Esophagus muscularis mucosa (tissue), 4 donors: ENCODE data around the gene PRDM16. TPM values are rescaled to one million over a fixed set of nuclear protein-coding genes. Genes with fewer than 3 reads are reported as not detected.

Source experiments
- DNase-seq: peaks from one replicate; pipeline ENCODE4 v3.0.0-alpha.2; 2017; ENCODE audit errors: extremely low spot score
- H3K27ac ChIP-seq, 4 donors: fragments of 200-600 bp; sonication (generic); replicated peaks in 1 of 4; 1 replicate in 3 of 4; 2 replicates in 1 of 4; pipeline ENCODE4 v1.5.1; 2016 to 2019; ENCODE audit warnings: mild to moderate bottlenecking in 1 of 4
- H3K27me3 ChIP-seq, 4 donors: fragments of 200-600 bp; sonication (generic); one replicate each; pipeline versions ENCODE4 v1.5.1 to v1.6.0; 2016 to 2019
- H3K36me3 ChIP-seq, 4 donors: fragments of 200-600 bp; sonication (generic); one replicate each; pipeline ENCODE4 v1.5.1; 2016 to 2019
- H3K4me1 ChIP-seq, 4 donors: fragments of 200-600 bp; sonication (generic); one replicate each; pipeline ENCODE4 v1.5.1; 2016 to 2019
- H3K4me3 ChIP-seq, 4 donors: fragments of 200-600 bp; sonication (generic); 1 replicate in 2 of 4; 2 replicates in 2 of 4; pipeline ENCODE4 v1.5.1; 2016 to 2019; ENCODE audit warnings: mild to moderate bottlenecking in 4 of 4, moderate library complexity in 1 of 4
- H3K9me3 ChIP-seq, 4 donors: fragments of 200-600 bp; sonication (generic); 1 replicate in 3 of 4; 2 replicates in 1 of 4; pipeline ENCODE4 v1.5.1; 2016 to 2019
- CTCF ChIP-seq, 3 experiments: fragments of 200-600 bp in 2 of 3; fragments of 450-650 bp in 1 of 3; sonication (generic) in 2 of 3; IDR thresholded peaks; one replicate each; pipeline ENCODE4 v1.5.1; 2017 to 2019; ENCODE audit warnings: antibody characterized with exemption in 3 of 3, mild to moderate bottlenecking in 2 of 3, moderate library complexity in 1 of 3
- EP300 ChIP-seq: sonication (generic); formaldehyde crosslinking; IDR thresholded peaks from one replicate; pipeline ENCODE4 v1.6.1; 2017; ENCODE audit warnings: antibody characterized with exemption
- POLR2A ChIP-seq: fragments of 450-650 bp; IDR thresholded peaks from one replicate; pipeline ENCODE4 v1.6.1; 2017; ENCODE audit warnings: antibody characterized with exemption, moderate library complexity, mild to moderate bottlenecking, low read depth
- POLR2AphosphoS5 ChIP-seq, 2 donors: sonication (generic); formaldehyde crosslinking; IDR thresholded peaks; one replicate each; pipeline ENCODE4 v1.6.1; 2017; ENCODE audit warnings: antibody characterized with exemption in 2 of 2
- whole genome bisulfite sequencing: methylation state at CpG from one replicate; pipeline ENCODE4 v1.1.5; 2018; 5-methylcytosine and 5-hydroxymethylcytosine counted together
- intact Hi-C: fragments of 100-400 bp; cut with DNase I; formaldehyde crosslinking; loops from one replicate; pipeline ENCODE4 v1.15.1; 2023
- total RNA-seq, 4 donors: library from RNA; depleted of rRNA; stranded (reverse); fragments of >200 nt; gene quantifications; one replicate each; pipeline versions ENCODE4 v1.1.0 to v1.2.1, GENCODE V29; 2016

The PRDM16 gene
- total RNA-seq, 4 donors from 2014 or later = 1.2 to 4.4 (median 2.2) TPM

- 82% methylated on average over 12 of the region's 14 CpGs for WGBS
- no peak for TF ChIP-seq POLR2A
- TF ChIP-seq POLR2AphosphoS5 (IDR thresholded peaks at IDR 0.05) = no peak
- no peak for TF ChIP-seq EP300
- no peak for TF ChIP-seq CTCF (IDR thresholded peaks at IDR 0.05)
- H3K27me3 ChIP-seq = peaks cover 0 to 5% (median 0%) of the 10 kb centered on the region in 4 donors
- H3K27ac ChIP-seq = no peak overlapping the region
- intact Hi-C loops = no loop called here
- H3K9me3 ChIP-seq = no peaks in the 10 kb centered on the region
- H3K36me3 ChIP-seq = no peaks in the 10 kb centered on the region
- DNase-seq = no peak
- no peak overlapping the region for H3K4me3 ChIP-seq
- peaks cover 26 to 34% (median 30%) of the 10 kb centered on the region in 4 donors for H3K4me1 ChIP-seq
Observed at GRCh38 chr1:3167255-3167654, 98.3 kb downstream of the PRDM16 start.

GRCh38 chr1:3168678-3169077, 99.7 kb downstream of the PRDM16 start:
- DNase-seq = no peak
- TF ChIP-seq POLR2AphosphoS5 (IDR thresholded peaks at IDR 0.05) (no peak), CTCF (IDR thresholded peaks at IDR 0.05) (no peak), EP300 (no peak), POLR2A (no peak)
- H3K9me3 ChIP-seq = no peaks in the 10 kb centered on the region
- no peak overlapping the region for H3K27ac ChIP-seq
- no peak overlapping the region for H3K4me3 ChIP-seq
- H3K27me3 ChIP-seq = no peaks in the 10 kb centered on the region
- H3K4me1 ChIP-seq = peaks cover 39 to 46% (median 42%) of the 10 kb centered on the region in 4 donors
- intact Hi-C loops = no loop called here
- 66% methylated on average over 6 of the region's 8 CpGs for WGBS
- no peaks in the 10 kb centered on the region for H3K36me3 ChIP-seq

- intact Hi-C loops = loop anchor here (5.0 kb wide), 1 partner anchor 147 kb away; no protein-coding TSS in a partner anchor
- Histone ChIP-seq H3K36me3 (no peaks in the 10 kb centered on the region), H3K27me3 (no peaks in the 10 kb centered on the region), H3K4me1 (peaks cover 48 to 57% (median 51%) of the 10 kb centered on the region in 4 donors), H3K4me3 (peak overlapping the region in 2 of 4 donors; percentile 52 to 55), H3K27ac (peak overlapping the region in 3 of 4 donors; percentile 77 to 83 (median 83)), H3K9me3 (no peaks in the 10 kb centered on the region)
- no peak for DNase-seq
- 72% methylated on average over 29 of the region's 35 CpGs for WGBS
- no peak for TF ChIP-seq POLR2A
- TF ChIP-seq CTCF (IDR thresholded peaks at IDR 0.05) = no peak
- TF ChIP-seq EP300 = no peak
- TF ChIP-seq POLR2AphosphoS5 (IDR thresholded peaks at IDR 0.05) = no peak
Observed at GRCh38 chr1:3169665-3170356, 100.8 kb downstream of the PRDM16 start.

GRCh38 chr1:3170561-3171453, 101.8 kb downstream of the PRDM16 start:
- Histone ChIP-seq H3K27me3 (no peaks in the 10 kb centered on the region), H3K4me3 (peak overlapping the region; percentile 45 to 57 (median 54)), H3K27ac (peak overlapping the region; percentile 77 to 83 (median 83)), H3K36me3 (no peaks in the 10 kb centered on the region), H3K4me1 (peaks cover 56 to 67% (median 59%) of the 10 kb centered on the region in 4 donors), H3K9me3 (no peaks in the 10 kb centered on the region)
- intact Hi-C loops = loop anchor here (5.0 kb wide), 1 partner anchor 146 kb away; no protein-coding TSS in a partner anchor
- TF ChIP-seq POLR2AphosphoS5 (IDR thresholded peaks at IDR 0.05) = peak; percentile 73 to 75
- TF ChIP-seq POLR2A = no peak
- no peak for TF ChIP-seq CTCF (IDR thresholded peaks at IDR 0.05)
- TF ChIP-seq EP300 = no peak
- no peak for DNase-seq
- 2% methylated on average over 26 of the region's 40 CpGs for WGBS
